GM23338 (cell line): ENCODE results near the gene SYNPR. TPM values are rescaled to one million over a fixed set of nuclear protein-coding genes. Genes with fewer than 3 reads are reported as not detected.

ENCODE experiments used
- ATAC-seq: fragments of 200-7000 bp; cut with Tn5 transposase; 3 replicates; pipeline ENCODE4 v1.9.1; 2020
- DNase-seq: peaks from one replicate; pipeline ENCODE4 v3.0.0-alpha.2; 2015; ENCODE audit warnings: low spot score
- H2AFZ ChIP-seq: fragments of 200-600 bp; sonication (generic); 2 replicates; pipeline ENCODE4 v1.8.0; 2016; ENCODE audit warnings: antibody characterized with exemption, mild to moderate bottlenecking, moderate library complexity
- H3F3A ChIP-seq: fragments of 200-600 bp; sonication (generic); replicated peaks from 2 replicates; pipeline ENCODE4 v1.8.0; 2017; ENCODE audit warnings: antibody characterized with exemption, mixed run types, low read depth
- H3K27ac ChIP-seq: fragments of 200-600 bp; sonication (generic); 2 replicates; pipeline ENCODE4 v1.6.1; 2016; ENCODE audit warnings: low read depth
- H3K27me3 ChIP-seq: fragments of 200-600 bp; sonication (generic); 2 replicates; pipeline ENCODE4 v1.8.0; 2016; ENCODE audit warnings: mild to moderate bottlenecking, mixed run types, moderate library complexity; ENCODE audit not compliant: insufficient read depth
- H3K36me3 ChIP-seq: fragments of 200-600 bp; sonication (generic); 2 replicates; pipeline ENCODE4 v1.8.0; 2016; ENCODE audit warnings: mild to moderate bottlenecking; ENCODE audit not compliant: insufficient read depth
- H3K4me1 ChIP-seq: fragments of 200-600 bp; sonication (generic); 2 replicates; pipeline ENCODE4 v1.8.0; 2016; ENCODE audit warnings: mild to moderate bottlenecking, moderate library complexity; ENCODE audit not compliant: insufficient read depth
- H3K4me2 ChIP-seq: fragments of 200-600 bp; sonication (generic); 2 replicates; pipeline ENCODE4 v1.7.1; 2017; ENCODE audit warnings: mixed run types
- H3K4me3 ChIP-seq: fragments of 200-600 bp; sonication (generic); 2 replicates; pipeline ENCODE4 v1.6.1; 2016; ENCODE audit warnings: mixed run types
- H3K79me2 ChIP-seq: fragments of 200-600 bp; sonication (generic); replicated peaks from 2 replicates; pipeline ENCODE4 v1.8.0; 2017; ENCODE audit warnings: mild to moderate bottlenecking; ENCODE audit not compliant: insufficient read depth
- H3K9me2 ChIP-seq: fragments of 200-600 bp; sonication (generic); 2 replicates; pipeline ENCODE4 v1.8.0; 2017; ENCODE audit not compliant: insufficient read depth
- H4K20me1 ChIP-seq: fragments of 200-600 bp; sonication (generic); replicated peaks from 2 replicates; pipeline ENCODE4 v1.8.0; 2017; ENCODE audit warnings: mild to moderate bottlenecking; ENCODE audit not compliant: insufficient read depth
- H3K27ac Mint-ChIP-seq: 2 replicates; pipeline ENCODE4 v1.8.0; 2020; ENCODE audit warnings: inconsistent platforms, mild to moderate bottlenecking, moderate library complexity, mixed read lengths
- H3K27me3 Mint-ChIP-seq: 3 replicates; pipeline ENCODE4 v1.8.0; 2022; ENCODE audit warnings: low read depth, mild to moderate bottlenecking, moderate library complexity, mixed read lengths, inconsistent platforms; ENCODE audit not compliant: insufficient read depth, poor library complexity
- H3K36me3 Mint-ChIP-seq: 3 replicates; pipeline ENCODE4 v1.8.0; 2021; ENCODE audit warnings: low read depth, mild to moderate bottlenecking, inconsistent platforms, moderate library complexity, mixed read lengths
- H3K4me1 Mint-ChIP-seq: 3 replicates; pipeline ENCODE4 v1.8.0; 2020; ENCODE audit warnings: mild to moderate bottlenecking, inconsistent platforms, mixed read lengths
- H3K4me3 Mint-ChIP-seq: 3 replicates; pipeline ENCODE4 v1.8.0; 2021; ENCODE audit warnings: moderate library complexity, mild to moderate bottlenecking, inconsistent platforms, mixed read lengths
- H3K9me3 Mint-ChIP-seq: 3 replicates; pipeline ENCODE4 v1.8.0; 2020; ENCODE audit warnings: moderate library complexity, mild to moderate bottlenecking, inconsistent platforms, mixed read lengths
- CREB1 ChIP-seq: fragments of 250-450 bp; sonication (Bioruptor Pico); IDR thresholded peaks from 2 replicates; pipeline ENCODE4 v1.5.0; 2020; ENCODE audit warnings: low read depth, mild to moderate bottlenecking, moderate library complexity
- CTCF ChIP-seq, 2 experiments: fragments of 200-600 bp in 1 of 2; sonication (generic) in 1 of 2; conservative IDR thresholded peaks; 2 replicates each; pipeline versions ENCODE4 v1.5.1 to v1.6.1; 2016 to 2017; ENCODE audit warnings: antibody characterized with exemption in 2 of 2, low read depth in 2 of 2, mild to moderate bottlenecking in 2 of 2, moderate library complexity in 1 of 2
- ETS1 ChIP-seq: IDR thresholded peaks from 2 replicates; pipeline ENCODE4 v1.6.1; 2016; ENCODE audit warnings: antibody characterized with exemption
- EZH2phosphoT487 ChIP-seq: fragments of 200-600 bp; sonication (generic); IDR thresholded peaks from one replicate; pipeline ENCODE4 v1.8.1; 2018; ENCODE audit warnings: antibody characterized with exemption; ENCODE audit not compliant: unreplicated experiment
- JUNB ChIP-seq: IDR thresholded peaks from one replicate; pipeline ENCODE4 v1.6.1; 2016; ENCODE audit warnings: antibody characterized with exemption; ENCODE audit not compliant: unreplicated experiment
- NANOG ChIP-seq: IDR thresholded peaks from 2 replicates; pipeline ENCODE4 v1.6.1; 2016; ENCODE audit warnings: antibody characterized with exemption, borderline replicate concordance
- REST ChIP-seq: IDR thresholded peaks from one replicate; pipeline ENCODE4 v1.6.1; 2018; ENCODE audit warnings: antibody characterized with exemption; ENCODE audit not compliant: unreplicated experiment
- STAT1 ChIP-seq: IDR thresholded peaks from one replicate; pipeline ENCODE4 v1.6.1; 2016; ENCODE audit warnings: antibody characterized with exemption; ENCODE audit not compliant: unreplicated experiment
- ZNF114 ChIP-seq: fragments of 250-450 bp; sonication (Bioruptor Pico); IDR thresholded peaks from 2 replicates; pipeline ENCODE4 v1.5.0; 2020; ENCODE audit warnings: mild to moderate bottlenecking, moderate library complexity
- ZNF462 ChIP-seq: fragments of 250-450 bp; sonication (Bioruptor Pico); IDR thresholded peaks from 2 replicates; pipeline ENCODE4 v1.5.0; 2020; ENCODE audit warnings: mild to moderate bottlenecking, moderate library complexity
- polyA plus RNA-seq: library from polyadenylated mRNA; unstranded; fragments of >200 nt; fragmentation: Nextera tagmentation; extraction: Ambion mirVana; gene quantifications from 2 replicates; pipeline ENCODE4 v1.2.1, GENCODE V29; 2016
- total RNA-seq: library from RNA; depleted of rRNA; stranded (reverse); fragments of >200 nt; shearing (Covaris generic); gene quantifications from 2 replicates; pipeline ENCODE4 v1.2.3, GENCODE V29; 2014

The SYNPR gene
- total and polyA plus RNA-seq, 2 experiments from 2014 or later: 0.38 to 0.55 TPM

GRCh38 chr3:63514678-63515077, 236.6 kb downstream of the SYNPR start:
- Histone ChIP-seq H3K4me1 (peaks cover 33% of the 10 kb centered on the region), H3K27me3 (no peaks in the 10 kb centered on the region), H3K36me3 (no peaks in the 10 kb centered on the region), H3K4me2 (no peak overlapping the region), H3F3A (no peaks in the 10 kb centered on the region), H3K79me2 (no peaks in the 10 kb centered on the region), H3K4me3 (no peak overlapping the region), H3K9me2 (no peaks in the 10 kb centered on the region; the same call in 1 of the 2 replicates), H4K20me1 (no peaks in the 10 kb centered on the region), H3K27ac (no peak overlapping the region), H2AFZ (no peak overlapping the region)
- H3K27ac Mint-ChIP-seq: no peak overlapping the region
- TF ChIP-seq ETS1 (no peak), CREB1 (no peak), ZNF462 (CRISPR knock-in tag) (no peak)
- DNase-seq: no peak
- ATAC-seq: no peak
- H3K36me3 Mint-ChIP-seq: no peaks in the 10 kb centered on the region
- H3K4me3 Mint-ChIP-seq: no peak overlapping the region
- H3K9me3 Mint-ChIP-seq: no peaks in the 10 kb centered on the region
- no peaks in the 10 kb centered on the region for H3K27me3 Mint-ChIP-seq
- peaks cover 28% of the 10 kb centered on the region for H3K4me1 Mint-ChIP-seq

GRCh38 chr3:63519426-63519825, 241.3 kb downstream of the SYNPR start:
- no peaks in the 10 kb centered on the region for H3K36me3 ChIP-seq
- no peaks in the 10 kb centered on the region for H4K20me1 ChIP-seq
- no peak overlapping the region for H3K4me2 ChIP-seq
- H3K4me1 Mint-ChIP-seq: peaks cover 5% of the 10 kb centered on the region; the same call in 2 of the 3 replicates
- H2AFZ ChIP-seq: no peak overlapping the region
- H3K79me2 ChIP-seq: no peaks in the 10 kb centered on the region
- no peaks in the 10 kb centered on the region for H3K36me3 Mint-ChIP-seq
- no peaks in the 10 kb centered on the region; the same call in 1 of the 2 replicates for H3K9me2 ChIP-seq
- H3K27ac Mint-ChIP-seq: no peak overlapping the region
- peaks cover 4% of the 10 kb centered on the region; the same call in 1 of the 2 replicates for H3K4me1 ChIP-seq
- no peak overlapping the region for H3K27ac ChIP-seq
- ATAC-seq: no peak
- no peaks in the 10 kb centered on the region for H3K9me3 Mint-ChIP-seq
- no peaks in the 10 kb centered on the region for H3F3A ChIP-seq
- no peak for DNase-seq
- H3K4me3 Mint-ChIP-seq: no peak overlapping the region
- no peak overlapping the region for H3K4me3 ChIP-seq
- H3K27me3 ChIP-seq: no peaks in the 10 kb centered on the region
- H3K27me3 Mint-ChIP-seq: peaks cover 2% of the 10 kb centered on the region
- TF ChIP-seq NANOG (no peak), STAT1 (no peak), REST (no peak), CTCF (conservative IDR thresholded peaks at IDR 0.05; ENCODE audit: low read depth in 2 of 2) (no peak), JUNB (no peak), ZNF114 (CRISPR knock-in tag) (no peak), EZH2phosphoT487 (no peak)
